ENCODE measurements around the gene NANOGP8. TPM values are rescaled to one million over a fixed set of nuclear protein-coding genes. Genes with fewer than 3 reads are reported as not detected.

Gene NANOGP8
- total and polyA plus RNA-seq, 12 donors: 0.28 to 1.2 (median 0.61) TPM; not detected in 7

- Histone ChIP-seq H3K4me3 (no peak overlapping the region), H3K27ac (no peak overlapping the region), H3K36me3 (replicated peaks in 1 of 2) (no peaks in the 10 kb centered on the region), H3K9me3 (replicated peaks in 1 of 3) (no peaks in the 10 kb centered on the region), H3K4me1 (replicated peaks in 1 of 2) (no peaks in the 10 kb centered on the region), H3K27me3 (no peaks in the 10 kb centered on the region)
- TF ChIP-seq CTCF (IDR thresholded peaks at IDR 0.05) (no peak), POLR2A (IDR thresholded peaks at IDR 0.05) (no peak)
- intact Hi-C loops (cut with DNase I): no loop called here
- 92 to 97% (median 95%) methylated on average over 1 of the region's 1 CpG for WGBS, 4 donors
- no peak for DNase-seq
Observed at GRCh38 chr15:35126236-35126635, 41.1 kb upstream of the NANOGP8 start.

- intact Hi-C loops (cut with DNase I): no loop called here
- Histone ChIP-seq H3K9me3 (replicated peaks in 1 of 3) (no peaks in the 10 kb centered on the region), H3K4me1 (replicated peaks in 1 of 2) (no peaks in the 10 kb centered on the region), H3K27me3 (no peaks in the 10 kb centered on the region), H3K4me3 (no peak overlapping the region), H3K27ac (no peak overlapping the region), H3K36me3 (replicated peaks in 1 of 2) (no peaks in the 10 kb centered on the region)
- TF ChIP-seq POLR2A (IDR thresholded peaks at IDR 0.05) (no peak), CTCF (IDR thresholded peaks at IDR 0.05) (no peak)
- no peak for DNase-seq
Observed at GRCh38 chr15:35123743-35124142, 38.6 kb upstream of the NANOGP8 start.

- H3K27me3 ChIP-seq: no peaks in the 10 kb centered on the region
- TF ChIP-seq CTCF (IDR thresholded peaks at IDR 0.05): no peak
- no peak for TF ChIP-seq POLR2A (IDR thresholded peaks at IDR 0.05)
- 95 to 96% (median 96%) methylated on average over 36 to 47 of the region's 47 CpGs for WGBS, 4 donors
- no peaks in the 10 kb centered on the region for H3K36me3 ChIP-seq (replicated peaks in 1 of 2)
- intact Hi-C loops (cut with DNase I): no loop called here
- no peak for DNase-seq
- no peak overlapping the region for H3K4me3 ChIP-seq
- H3K9me3 ChIP-seq (replicated peaks in 1 of 3): no peaks in the 10 kb centered on the region
- H3K27ac ChIP-seq: no peak overlapping the region
- peaks cover 0 to 4% of the 10 kb centered on the region in 2 donors for H3K4me1 ChIP-seq (replicated peaks in 1 of 2)
Observed at GRCh38 chr15:35121611-35122359, 36.7 kb upstream of the NANOGP8 start.

- Histone ChIP-seq H3K4me1 (replicated peaks in 1 of 2) (peaks cover 0 to 4% of the 10 kb centered on the region in 2 donors), H3K27me3 (no peaks in the 10 kb centered on the region), H3K9me3 (replicated peaks in 1 of 3) (no peaks in the 10 kb centered on the region), H3K36me3 (replicated peaks in 1 of 2) (no peaks in the 10 kb centered on the region), H3K27ac (no peak overlapping the region), H3K4me3 (no peak overlapping the region)
- TF ChIP-seq POLR2A (IDR thresholded peaks at IDR 0.05) (no peak), CTCF (IDR thresholded peaks at IDR 0.05) (no peak)
- WGBS, 4 donors: 95 to 97% (median 95%) methylated on average over 6 of the region's 6 CpGs
- DNase-seq: no peak
- intact Hi-C loops (cut with DNase I): no loop called here
Observed at GRCh38 chr15:35120173-35120572, 35.1 kb upstream of the NANOGP8 start.
